Stimulated activated CD8-positive, alpha-beta memory T cell treated with anti-CD3 and anti-CD28 coated beads, Interleukin-7, amount 100 ng/mL, for 48 hours (primary cell): Measurements from ENCODE around the gene DLL1.
"Not testable (repeated sequence)": the region's sequence is repeated elsewhere in the genome, so short reads cannot be mapped to it uniquely, and the experiment has no call there.

ENCODE experiments used
- DNase-seq, 2 donors: peaks; one replicate each; pipeline ENCODE4 v3.0.0-alpha.2; 2020; ENCODE audit warnings: low read depth in 1 of 2; ENCODE audit errors: extremely low read depth in 1 of 2

Gene DLL1

GRCh38 chr6:170290296-170291128 is at the start of gene DLL1:
Gene DLL1 (minus strand): TSS chr6:170291078. CDS start chr6:170290139, 939 bp downstream.
- DNase-seq: no peak

- DNase-seq: not testable (repeated sequence)
Measured at GRCh38 chr6:170335199-170335598, 44.3 kb upstream of the DLL1 start.

- no peak for DNase-seq
Measured at GRCh38 chr6:170329321-170329720, 38.4 kb upstream of the DLL1 start.

- no peak for DNase-seq
Measured at GRCh38 chr6:170317718-170318117, 26.8 kb upstream of the DLL1 start.

- no peak for DNase-seq
Measured at GRCh38 chr6:170317076-170317475, 26.2 kb upstream of the DLL1 start.

- no peak for DNase-seq
Measured at GRCh38 chr6:170316071-170316470, 25.2 kb upstream of the DLL1 start.

- no peak for DNase-seq
Measured at GRCh38 chr6:170314983-170315382, 24.1 kb upstream of the DLL1 start.

- DNase-seq: no peak
Measured at GRCh38 chr6:170313716-170314295, 22.9 kb upstream of the DLL1 start.

GRCh38 chr6:170312876-170313275 is 22.0 kb upstream of the DLL1 start:
- no peak for DNase-seq

- DNase-seq: no peak
Measured at GRCh38 chr6:170311696-170312095, 20.8 kb upstream of the DLL1 start.

GRCh38 chr6:170308761-170309160 is 17.9 kb upstream of the DLL1 start:
- no peak for DNase-seq

GRCh38 chr6:170307080-170307545 is 16.2 kb upstream of the DLL1 start:
- no peak for DNase-seq

- peak; percentile 93 to 94 for DNase-seq
Measured at GRCh38 chr6:170306324-170307079, 15.6 kb upstream of the DLL1 start, which contains the start of gene FAM120B. Gene FAM120B (plus strand): TSS chr6:170306758. CDS start chr6:170317391, 10,633 bp downstream.

- no peak for DNase-seq
Measured at GRCh38 chr6:170305805-170306323, 15.0 kb upstream of the DLL1 start.

GRCh38 chr6:170301184-170301583 is 10.3 kb upstream of the DLL1 start:
- DNase-seq: no peak

- DNase-seq: no peak
Measured at GRCh38 chr6:170298688-170299087, 7.8 kb upstream of the DLL1 start.

GRCh38 chr6:170297576-170298330 is 6.9 kb upstream of the DLL1 start:
- DNase-seq: no peak

- DNase-seq: no peak
Measured at GRCh38 chr6:170296746-170297575, 6.1 kb upstream of the DLL1 start.

GRCh38 chr6:170296423-170296745 is 5.5 kb upstream of the DLL1 start:
- no peak for DNase-seq
